Fibroblast of lung (primary cell): ENCODE results near the gene CNTNAP1.

Experiments used
- CTCF ChIP-seq, 2 donors: IDR thresholded peaks in 1 of 2; conservative IDR thresholded peaks in 1 of 2; 1 replicate in 1 of 2; 2 replicates in 1 of 2; pipeline ENCODE4 v1.5.1; 2011 to 2012; ENCODE audit warnings: low read length in 2 of 2, control low read depth in 1 of 2, inconsistent platforms in 1 of 2, low read depth in 1 of 2, mild to moderate bottlenecking in 1 of 2
- EZH2 ChIP-seq: IDR thresholded peaks from 2 replicates; pipeline ENCODE4 v1.5.1; 2012; ENCODE audit warnings: low read length, control low read depth, mild to moderate bottlenecking; ENCODE audit errors: missing control alignments

DNA sequence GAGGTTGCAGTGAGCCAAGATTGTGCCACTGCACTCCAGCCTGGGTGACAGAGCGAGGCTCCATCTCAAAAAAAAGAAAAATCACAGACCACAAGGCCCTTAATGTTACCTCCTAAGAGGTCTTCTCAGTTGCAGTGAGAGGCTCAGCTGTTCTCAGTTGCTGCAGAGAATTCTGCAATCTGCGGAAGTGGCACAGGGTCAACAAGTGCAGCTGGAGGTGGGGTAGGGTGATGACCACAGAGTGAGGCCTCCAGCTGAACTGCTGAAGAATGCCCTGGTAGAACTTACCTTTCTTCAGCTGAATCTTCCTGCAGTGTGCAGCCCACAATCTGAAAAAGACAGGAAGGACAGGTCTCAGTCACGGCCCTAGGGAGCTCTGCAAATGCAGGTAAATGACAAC, 26.3 kb downstream of the CNTNAP1 start:
- TF ChIP-seq CTCF (conservative IDR thresholded peaks at IDR 0.05 in 1 of 2, IDR thresholded peaks at IDR 0.05 in 1 of 2; ENCODE audit: low read depth in 1 of 2, low read length in 2 of 2), result no peak
- no peak for TF ChIP-seq EZH2
